GM18519 (cell line): ENCODE results near the gene GCFC2.
"Not testable (repeated sequence)": the region's sequence is repeated elsewhere in the genome, so short reads cannot be mapped to it uniquely, and the experiment has no call there.

Experiments used
- ATAC-seq: cut with Tn5 transposase; IDR thresholded peaks from one replicate; pipeline ENCODE4 v1.9.1; 2021; ENCODE audit warnings: mild to moderate bottlenecking, moderate library complexity; ENCODE audit not compliant: unreplicated experiment, low FRiP score

GCFC2 gene

DNA sequence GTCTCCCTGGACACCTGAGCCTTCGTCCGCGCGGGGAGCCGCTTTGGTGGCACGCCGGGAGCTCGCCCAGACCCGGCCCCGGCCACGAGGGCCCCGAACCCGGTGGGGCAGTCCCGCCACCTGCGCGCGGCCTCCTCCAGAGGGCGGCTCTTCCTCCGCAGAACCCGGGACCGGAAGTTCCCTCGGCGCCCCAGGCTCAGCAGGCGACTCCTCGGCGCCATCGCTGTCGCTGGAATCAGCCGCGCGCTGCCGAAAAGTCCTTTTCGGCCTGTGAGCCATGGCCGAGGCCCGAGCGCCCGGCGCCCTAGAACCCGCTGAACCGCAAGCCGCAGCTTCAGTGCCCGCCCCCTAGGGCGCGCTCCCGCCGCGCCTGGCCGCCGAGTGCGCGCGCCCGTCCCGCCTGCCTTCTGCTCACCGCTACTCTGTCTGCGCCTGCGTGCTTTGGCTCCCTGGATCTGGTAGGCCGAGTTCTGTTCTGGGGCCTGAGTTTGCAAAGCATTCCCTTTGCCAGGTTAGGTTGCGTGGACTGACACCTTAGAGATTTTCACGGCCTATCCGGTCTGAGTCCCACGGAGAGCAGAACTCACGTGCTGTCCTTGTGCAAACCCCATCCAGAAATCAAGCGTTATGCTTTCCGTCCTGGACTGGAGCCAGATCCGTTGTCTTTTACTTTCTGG lies at the start of gene GCFC2:
GCFC2 (minus strand) TSS at position 339 of the 677 bp plus-strand sequence; CDS start at position 279, 60 bp downstream.
- ATAC-seq = peak; percentile 80

GRCh38 chr2:75752828-75753227 lies 42.1 kb upstream of the GCFC2 start:
- no peak for ATAC-seq

DNA sequence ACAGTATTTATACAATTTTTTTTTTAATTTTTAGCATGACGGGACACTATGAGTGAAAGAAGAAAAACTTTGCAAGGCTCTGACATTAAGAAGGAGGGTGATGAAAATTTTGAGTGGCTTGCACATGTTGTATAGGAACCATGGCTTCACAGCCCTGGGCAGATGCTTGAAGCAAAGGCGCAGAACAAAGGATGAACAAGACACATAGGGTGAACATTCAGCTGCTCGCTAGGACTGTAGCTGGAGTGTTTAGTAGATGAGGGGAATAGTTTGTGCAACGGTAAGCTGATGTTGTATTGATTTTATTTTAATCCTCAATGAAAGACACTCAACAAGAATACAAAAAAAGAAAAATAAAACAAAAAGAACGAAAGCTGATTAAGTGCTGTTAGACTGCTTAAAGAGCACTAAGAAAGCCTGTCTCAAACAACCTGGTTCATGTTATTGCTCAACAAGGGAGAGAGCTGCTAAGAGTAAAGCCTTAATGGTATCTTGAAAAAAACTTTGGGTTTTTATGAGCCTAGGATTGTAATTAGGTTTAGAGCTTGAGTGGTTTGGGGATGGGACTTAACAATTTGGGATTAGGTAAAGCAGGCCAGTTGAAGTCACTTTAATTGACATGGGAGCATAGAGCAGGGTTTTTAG lies 41.2 kb upstream of the GCFC2 start:
- ATAC-seq = no peak

DNA sequence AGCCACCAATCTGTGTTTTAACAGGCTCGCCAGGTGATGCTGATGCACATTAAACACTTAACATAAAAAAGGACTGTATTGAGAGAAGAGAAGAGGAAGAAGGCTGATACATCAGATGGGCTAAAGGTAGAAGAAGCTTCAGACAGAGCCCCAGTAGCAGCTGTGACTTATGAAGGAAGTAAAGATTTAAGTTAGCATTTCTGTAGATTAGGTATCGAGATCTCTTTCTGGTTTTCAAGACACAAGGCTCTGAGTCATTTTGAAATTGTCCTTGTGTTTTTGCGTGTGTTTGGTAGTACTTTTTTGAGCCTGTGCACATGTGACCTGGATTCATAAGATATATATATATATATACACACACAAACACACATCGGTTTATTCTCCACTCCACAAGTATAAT lies 40.6 kb upstream of the GCFC2 start:
- ATAC-seq = no peak

GRCh38 chr2:75737961-75738360 lies 27.2 kb upstream of the GCFC2 start:
- no peak for ATAC-seq

DNA sequence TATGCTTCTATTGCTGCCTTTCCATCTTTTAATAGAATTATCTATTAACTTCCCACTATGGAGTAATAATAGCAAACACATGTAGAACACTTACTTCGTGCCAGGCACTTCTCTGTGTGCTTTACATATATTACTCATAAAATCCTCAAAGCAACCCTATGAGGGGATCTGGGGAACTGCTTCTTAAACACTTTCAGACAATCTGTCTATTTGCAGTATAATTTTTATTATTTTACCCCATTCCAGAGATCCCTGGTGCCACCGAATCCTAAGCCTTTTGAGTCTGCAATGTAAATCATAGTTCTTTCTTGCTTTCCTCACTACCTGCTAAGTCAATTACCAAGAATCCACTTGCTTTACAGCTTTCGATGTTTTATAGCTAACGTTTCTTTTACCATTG lies 25.6 kb upstream of the GCFC2 start:
- ATAC-seq = no peak

- ATAC-seq = no peak
These were observed 19.1 kb upstream of the GCFC2 start for GRCh38 chr2:75729861-75730260.

DNA sequence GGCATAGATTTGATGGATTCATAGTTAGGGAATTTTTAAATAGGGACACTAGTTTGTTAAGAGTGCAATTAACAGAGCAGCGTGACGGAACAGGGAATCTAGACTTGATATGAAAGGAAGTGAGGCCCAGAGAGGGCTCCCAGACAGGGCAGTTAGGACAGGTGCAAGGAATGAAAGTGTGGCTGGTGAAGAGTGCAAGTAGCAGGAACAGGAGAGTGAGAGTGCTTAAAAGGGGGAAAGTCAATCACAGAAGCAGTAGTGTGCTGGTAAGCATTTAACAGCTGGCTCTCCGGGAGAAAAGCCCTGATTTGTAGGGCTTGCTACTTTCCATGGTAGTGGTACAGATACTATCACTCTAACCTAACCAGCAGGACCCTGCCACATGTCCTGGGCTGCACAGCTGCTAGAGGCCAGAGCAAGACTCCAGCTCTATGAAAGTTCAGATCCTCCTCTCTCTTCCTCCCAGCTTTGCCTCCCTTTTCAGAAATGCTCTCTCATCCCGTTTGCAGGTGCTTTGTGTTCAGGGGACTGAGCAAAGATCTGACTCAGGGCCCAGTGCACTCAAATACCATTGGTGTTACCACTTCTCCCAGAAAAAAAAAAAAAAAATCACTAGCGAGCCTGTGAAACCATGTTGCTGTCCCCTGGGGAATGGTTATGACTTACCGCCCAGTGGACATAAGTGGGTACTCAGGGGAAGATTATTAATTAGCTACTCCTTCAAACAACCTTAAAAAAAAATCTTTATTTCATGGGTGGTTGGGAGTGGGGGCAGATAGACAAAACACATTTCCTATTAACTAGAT lies 18.1 kb upstream of the GCFC2 start:
- no peak for ATAC-seq

- ATAC-seq = no peak
These were observed 12.0 kb upstream of the GCFC2 start for GRCh38 chr2:75722687-75723086.

GRCh38 chr2:75720525-75720924 lies 9.8 kb upstream of the GCFC2 start:
- no peak for ATAC-seq

DNA sequence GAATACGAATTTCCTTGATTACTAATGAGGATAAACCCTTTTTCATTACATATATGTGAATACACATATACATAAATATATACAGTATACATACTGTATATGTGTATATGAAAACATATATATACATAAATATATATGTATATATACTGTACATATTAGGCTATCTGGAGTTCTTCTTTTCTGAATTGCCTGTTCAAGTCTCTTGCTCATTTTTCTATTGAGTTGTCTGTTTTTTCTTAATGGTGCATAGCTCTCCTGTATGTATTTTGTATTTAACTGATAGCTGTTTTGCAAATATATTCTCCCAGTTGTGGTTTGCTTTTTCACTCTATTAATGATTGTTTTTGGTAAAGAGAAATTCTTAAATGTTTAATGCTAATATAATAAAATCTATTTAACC lies 8.9 kb upstream of the GCFC2 start:
- ATAC-seq = no peak

DNA sequence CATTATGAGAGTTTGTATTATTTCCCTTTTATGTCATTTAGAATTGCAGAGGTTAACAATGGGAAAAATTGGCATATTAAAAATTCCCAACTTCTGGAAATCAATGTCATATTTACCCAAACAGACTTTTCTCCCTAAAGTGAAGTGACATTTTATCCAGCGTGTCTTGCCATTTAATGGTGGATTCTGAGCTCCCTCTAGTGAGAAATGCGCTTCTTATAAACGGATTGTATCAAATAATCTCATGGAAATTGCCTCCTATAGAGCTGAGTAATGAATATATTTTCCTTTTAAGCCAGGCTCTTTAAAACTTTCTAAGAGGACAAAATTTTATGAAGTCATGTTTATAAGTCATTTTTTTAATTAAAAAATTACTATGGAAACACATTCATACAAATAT lies 5.7 kb upstream of the GCFC2 start:
- no peak for ATAC-seq

GRCh38 chr2:75711590-75711989 lies 875 bp upstream of the GCFC2 start:
- ATAC-seq = not testable (repeated sequence)

DNA sequence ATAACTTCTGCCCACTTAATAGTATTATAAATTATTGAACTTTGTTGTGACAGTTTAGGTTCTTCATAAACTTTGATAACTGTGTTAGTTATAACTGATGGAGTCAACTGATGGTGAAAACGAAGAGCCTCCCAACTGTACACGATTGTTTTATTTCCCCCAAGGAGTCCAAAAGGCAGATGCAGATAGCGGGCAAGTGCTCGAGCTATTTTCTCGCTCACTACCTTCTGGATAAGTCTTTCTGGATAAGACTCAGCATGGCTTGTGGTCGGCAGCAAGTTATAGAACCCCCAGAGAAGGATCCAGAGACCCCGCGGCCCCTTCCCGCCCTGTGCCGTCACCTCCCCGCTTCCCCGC lies 517 bp downstream of the GCFC2 start:
- peak; percentile 6 for ATAC-seq

DNA sequence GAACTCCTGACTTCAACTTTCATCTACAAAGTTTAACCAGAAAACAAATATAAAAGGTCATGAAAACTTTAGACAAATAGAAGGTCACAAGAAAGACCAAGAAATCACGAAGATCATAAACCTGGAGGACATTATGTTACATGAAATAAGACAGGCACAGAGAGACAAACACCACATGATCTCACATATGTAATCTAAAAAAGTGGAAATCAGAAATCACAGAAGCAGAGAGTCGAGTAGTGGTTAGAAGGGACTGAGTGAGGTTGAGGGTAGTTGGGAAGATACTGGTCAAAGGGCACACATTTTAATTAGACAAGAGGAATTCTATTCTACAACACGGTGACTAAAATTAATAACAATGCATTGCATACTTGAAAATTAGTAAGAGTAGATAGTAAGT lies 1.4 kb downstream of the GCFC2 start:
- no peak for ATAC-seq

DNA sequence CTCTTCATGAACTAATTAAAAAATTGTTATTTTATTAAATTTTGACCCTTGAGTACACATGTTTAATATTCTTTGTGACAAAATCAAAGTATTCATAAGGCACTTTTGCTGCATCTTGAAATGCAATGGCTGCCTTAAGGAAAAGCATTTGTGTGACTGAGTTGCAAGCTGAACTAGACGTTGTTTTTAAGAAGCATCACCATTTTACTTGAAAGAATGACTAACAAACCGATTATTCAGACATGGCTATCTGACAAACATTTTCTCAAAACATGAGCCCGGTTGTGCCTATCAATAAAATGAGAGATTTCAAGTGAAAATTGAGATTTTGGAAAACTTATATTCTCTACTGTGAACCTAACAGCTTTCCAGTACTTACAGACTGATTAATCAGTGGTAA lies 2.8 kb downstream of the GCFC2 start:
- ATAC-seq = no peak

DNA sequence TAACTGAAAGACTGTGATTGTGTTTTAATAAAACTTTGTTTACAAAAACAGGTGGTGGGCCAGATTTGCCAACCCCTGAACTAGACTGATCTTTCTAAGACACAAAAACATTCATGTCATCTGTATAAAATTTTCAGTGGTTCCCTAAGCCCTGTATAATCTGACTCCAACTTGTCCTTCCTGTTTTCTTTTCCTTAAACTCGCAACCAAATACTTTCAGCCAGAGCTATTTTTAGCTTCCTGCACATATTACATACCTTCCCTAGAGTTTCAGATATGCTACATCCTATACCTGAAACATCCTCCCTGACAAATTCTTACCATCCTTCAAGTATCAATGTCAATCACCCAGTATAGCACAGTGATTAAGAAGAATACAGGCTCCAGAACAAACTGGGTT lies 4.8 kb downstream of the GCFC2 start:
- ATAC-seq = no peak

DNA sequence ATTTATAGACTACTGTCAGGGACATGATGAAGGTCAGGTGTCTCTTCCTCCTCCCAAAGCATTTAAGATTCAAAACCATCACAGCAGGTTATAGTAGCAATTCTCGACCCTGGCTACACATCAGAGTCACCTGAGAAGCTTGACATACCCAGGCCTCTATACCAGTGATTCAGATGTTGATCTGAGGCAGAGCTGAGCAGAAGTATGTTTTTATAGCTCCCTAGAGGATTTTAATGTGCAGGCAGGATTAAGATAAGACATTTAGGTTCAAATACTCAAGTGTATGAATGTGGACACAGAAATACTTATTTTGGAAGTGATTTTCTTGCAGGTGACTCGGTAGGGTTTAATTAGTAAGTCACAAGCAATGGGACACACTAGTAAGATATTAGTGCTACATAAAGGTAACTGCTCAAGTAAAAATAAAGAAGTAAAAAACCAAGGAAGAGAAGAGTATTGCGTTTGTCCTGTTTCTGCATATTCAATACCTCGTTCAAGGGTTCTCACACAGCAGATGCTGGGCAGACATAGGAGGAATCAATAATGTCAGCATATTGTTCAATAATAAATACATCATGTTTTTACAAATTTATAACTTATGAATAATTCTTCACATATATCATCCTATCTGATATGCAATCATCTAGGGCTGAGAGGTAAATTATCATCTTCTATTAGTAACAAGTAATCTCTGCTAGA lies 7.0 kb downstream of the GCFC2 start:
- ATAC-seq = no peak

GRCh38 chr2:75702593-75702992 lies 8.1 kb downstream of the GCFC2 start:
- no peak for ATAC-seq

DNA sequence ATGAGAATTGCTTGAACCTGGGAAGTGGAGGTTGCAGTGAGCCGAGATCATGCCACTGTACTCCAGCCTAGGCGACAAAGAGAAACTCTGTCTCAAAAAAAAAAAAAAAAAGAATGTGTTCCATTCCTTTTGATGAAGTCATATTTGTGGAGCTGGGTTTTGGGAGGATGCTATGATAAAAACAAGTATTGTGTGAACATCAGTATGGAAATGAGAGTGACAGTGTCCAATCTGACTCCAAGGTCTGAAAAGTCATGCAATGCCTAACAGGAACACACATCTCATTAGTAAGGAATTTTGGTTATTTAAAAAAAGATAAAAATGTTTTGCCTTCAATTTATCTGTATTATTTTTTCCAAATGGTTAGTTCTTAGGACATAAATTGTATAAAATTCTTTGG lies 11.8 kb downstream of the GCFC2 start:
- no peak for ATAC-seq

- no peak for ATAC-seq
These were observed 22.5 kb downstream of the GCFC2 start for GRCh38 chr2:75688196-75688595.
